Activated naive CD8-positive, alpha-beta T cell treated with anti-CD3 and anti-CD28 coated beads, Interleukin-2, amount 10 ng/mL, durations not matched to agents 7 days and 5 days (primary cell): ENCODE results near the gene DAP3. TPM values are rescaled to one million over a fixed set of nuclear protein-coding genes. Genes with fewer than 3 reads are reported as not detected.
"Not testable (repeated sequence)": the region's sequence is repeated elsewhere in the genome, so short reads cannot be mapped to it uniquely, and the experiment has no call there.

Experiments
- ATAC-seq: fragments of 150-1000 bp; cut with Tn5 transposase; one replicate; pipeline ENCODE4 v1.10.0; 2021; ENCODE audit warnings: low read depth, moderate library complexity
- POLR2A ChIA-PET: fragments of 350-600 bp; sonication (Branson Sonifier 250); formaldehyde crosslinking; loops from one replicate; lab custom pipeline; 2021; ENCODE audit warnings: antibody characterized with exemption; lab: Charles Lee
- DNase-seq: peaks from one replicate; pipeline ENCODE4 v3.0.0; 2021
- H3K27ac Mint-ChIP-seq: one replicate; pipeline ENCODE4 v1.8.0; 2022; ENCODE audit warnings: mild to moderate bottlenecking, mixed read lengths
- H3K27me3 Mint-ChIP-seq: one replicate; pipeline ENCODE4 v1.8.0; 2022; ENCODE audit warnings: mild to moderate bottlenecking, moderate library complexity, mixed read lengths
- H3K36me3 Mint-ChIP-seq: one replicate; pipeline ENCODE4 v1.8.0; 2021; ENCODE audit warnings: mild to moderate bottlenecking, mixed read lengths
- H3K4me1 Mint-ChIP-seq: one replicate; pipeline ENCODE4 v1.8.0; 2021; ENCODE audit warnings: mixed read lengths
- H3K4me3 Mint-ChIP-seq: one replicate; pipeline ENCODE4 v1.8.0; 2022; ENCODE audit warnings: mild to moderate bottlenecking, moderate library complexity, mixed read lengths
- H3K9me3 Mint-ChIP-seq: one replicate; pipeline ENCODE4 v1.8.0; 2021; ENCODE audit warnings: mixed read lengths
- total RNA-seq, 2 experiments: library from RNA; stranded (reverse); gene quantifications; one replicate each; pipeline ENCODE4 v1.2.3, GENCODE V29; 2021

DAP3 gene
- 100 to 1,000 TPM; 119 to 128 TPM for total RNA-seq

GRCh38 chr1:155689081-155689607 is at the start of gene DAP3:
TSS of gene DAP3 (plus strand) at chr1:155689091. CDS start at chr1:155709780, 20,689 bp downstream.
- ATAC-seq, DNase-seq, H3K9me3 Mint-ChIP-seq, H3K27me3 Mint-ChIP-seq, POLR2A ChIA-PET: not testable (repeated sequence)
- Mint-ChIP-seq H3K4me1 (peaks cover 44% of the 10 kb centered on the region), H3K4me3 (peak within 1 kb of the TSS; percentile 98), H3K27ac (peak within 1 kb of the TSS; percentile 98), H3K36me3 (peaks cover 33% of the 10 kb centered on the region)

GRCh38 chr1:155640367-155640766 is 48.5 kb upstream of the DAP3 start:
- no peak overlapping the region for H3K27ac Mint-ChIP-seq
- peaks cover 18% of the 10 kb centered on the region for H3K9me3 Mint-ChIP-seq
- peaks cover 14% of the 10 kb centered on the region for H3K4me1 Mint-ChIP-seq
- POLR2A ChIA-PET = interaction anchor here (0.7 kb wide), 1 partner anchor 11 kb away, joined by 3 read pairs; no protein-coding TSS in a partner anchor
- no peaks in the 10 kb centered on the region for H3K27me3 Mint-ChIP-seq
- no peak overlapping the region for H3K4me3 Mint-ChIP-seq
- no peak for DNase-seq
- ATAC-seq = no peak
- H3K36me3 Mint-ChIP-seq = peaks cover 7% of the 10 kb centered on the region

GRCh38 chr1:155642559-155643180 is 46.2 kb upstream of the DAP3 start:
- POLR2A ChIA-PET, H3K27me3 Mint-ChIP-seq, H3K4me3 Mint-ChIP-seq, ATAC-seq, DNase-seq, H3K4me1 Mint-ChIP-seq, H3K36me3 Mint-ChIP-seq, H3K27ac Mint-ChIP-seq: not testable (repeated sequence)
- H3K9me3 Mint-ChIP-seq = peaks cover 18% of the 10 kb centered on the region

- Mint-ChIP-seq H3K27me3 (no peaks in the 10 kb centered on the region), H3K9me3 (peaks cover 18% of the 10 kb centered on the region), H3K36me3 (peaks cover 6% of the 10 kb centered on the region), H3K4me1 (peaks cover under 1% of the 10 kb centered on the region), H3K27ac (no peak overlapping the region), H3K4me3 (no peak overlapping the region)
- DNase-seq = no peak
- no peak for ATAC-seq
- POLR2A ChIA-PET = no interaction called here
Observed at GRCh38 chr1:155643230-155643629, 45.7 kb upstream of the DAP3 start.

- H3K9me3 Mint-ChIP-seq = peaks cover 18% of the 10 kb centered on the region
- POLR2A ChIA-PET = no interaction called here
- peaks cover 2% of the 10 kb centered on the region for H3K27me3 Mint-ChIP-seq
- peaks cover 6% of the 10 kb centered on the region for H3K36me3 Mint-ChIP-seq
- peaks cover 3% of the 10 kb centered on the region for H3K4me1 Mint-ChIP-seq
- H3K4me3 Mint-ChIP-seq = no peak overlapping the region
- H3K27ac Mint-ChIP-seq = no peak overlapping the region
- DNase-seq (no peak), ATAC-seq (no peak)
Observed at GRCh38 chr1:155645034-155645598, 43.8 kb upstream of the DAP3 start.

GRCh38 chr1:155645648-155646047 is 43.2 kb upstream of the DAP3 start:
- DNase-seq (no peak), ATAC-seq (no peak)
- POLR2A ChIA-PET = no interaction called here
- Mint-ChIP-seq H3K9me3 (peaks cover 16% of the 10 kb centered on the region), H3K4me3 (no peak overlapping the region), H3K27ac (no peak overlapping the region), H3K27me3 (peaks cover 3% of the 10 kb centered on the region), H3K36me3 (peaks cover 6% of the 10 kb centered on the region), H3K4me1 (peaks cover 3% of the 10 kb centered on the region)

GRCh38 chr1:155646307-155646706 is 42.6 kb upstream of the DAP3 start:
- Mint-ChIP-seq H3K4me3 (no peak overlapping the region), H3K27ac (no peak overlapping the region), H3K9me3 (peaks cover 14% of the 10 kb centered on the region), H3K4me1 (peaks cover 3% of the 10 kb centered on the region), H3K27me3 (peaks cover 3% of the 10 kb centered on the region), H3K36me3 (peaks cover 6% of the 10 kb centered on the region)
- DNase-seq = no peak
- POLR2A ChIA-PET = no interaction called here
- ATAC-seq = no peak

GRCh38 chr1:155648207-155649147 is 40.4 kb upstream of the DAP3 start:
- peaks cover 3% of the 10 kb centered on the region for H3K27me3 Mint-ChIP-seq
- H3K36me3 Mint-ChIP-seq = no peaks in the 10 kb centered on the region
- H3K27ac Mint-ChIP-seq = no peak overlapping the region
- DNase-seq (no peak), ATAC-seq (no peak)
- POLR2A ChIA-PET = no interaction called here
- peaks cover 3% of the 10 kb centered on the region for H3K4me1 Mint-ChIP-seq
- H3K4me3 Mint-ChIP-seq = no peak overlapping the region
- H3K9me3 Mint-ChIP-seq = no peaks in the 10 kb centered on the region

GRCh38 chr1:155649676-155650075 is 39.2 kb upstream of the DAP3 start:
- Mint-ChIP-seq H3K9me3 (no peaks in the 10 kb centered on the region), H3K4me1 (peaks cover 3% of the 10 kb centered on the region), H3K27ac (no peak overlapping the region), H3K27me3 (peaks cover 3% of the 10 kb centered on the region), H3K4me3 (no peak overlapping the region), H3K36me3 (no peaks in the 10 kb centered on the region)
- ATAC-seq (no peak), DNase-seq (no peak)
- POLR2A ChIA-PET = no interaction called here

GRCh38 chr1:155650231-155650757 is 38.6 kb upstream of the DAP3 start:
- peaks cover 3% of the 10 kb centered on the region for H3K27me3 Mint-ChIP-seq
- ATAC-seq = no peak
- no peak overlapping the region for H3K27ac Mint-ChIP-seq
- no peak for DNase-seq
- POLR2A ChIA-PET = no interaction called here
- peaks cover 3% of the 10 kb centered on the region for H3K4me1 Mint-ChIP-seq
- no peaks in the 10 kb centered on the region for H3K9me3 Mint-ChIP-seq
- H3K36me3 Mint-ChIP-seq = no peaks in the 10 kb centered on the region
- H3K4me3 Mint-ChIP-seq = no peak overlapping the region

GRCh38 chr1:155651861-155652661 is 36.8 kb upstream of the DAP3 start:
- H3K4me3 Mint-ChIP-seq = no peak overlapping the region
- peaks cover 5% of the 10 kb centered on the region for H3K36me3 Mint-ChIP-seq
- POLR2A ChIA-PET = no interaction called here
- peaks cover 3% of the 10 kb centered on the region for H3K27me3 Mint-ChIP-seq
- peaks cover 3% of the 10 kb centered on the region for H3K4me1 Mint-ChIP-seq
- ATAC-seq = no peak
- H3K9me3 Mint-ChIP-seq = no peaks in the 10 kb centered on the region
- DNase-seq = no peak
- no peak overlapping the region for H3K27ac Mint-ChIP-seq

- ATAC-seq (no peak), DNase-seq (no peak)
- Mint-ChIP-seq H3K4me3 (no peak overlapping the region), H3K36me3 (peaks cover 8% of the 10 kb centered on the region), H3K27me3 (peaks cover 3% of the 10 kb centered on the region), H3K9me3 (no peaks in the 10 kb centered on the region), H3K4me1 (peaks cover 3% of the 10 kb centered on the region), H3K27ac (no peak overlapping the region)
- POLR2A ChIA-PET = no interaction called here
Observed at GRCh38 chr1:155652951-155653350, 35.9 kb upstream of the DAP3 start.
